IPS DF 6.9 (cell line): Measurements from ENCODE around the gene PGAM5.

Source experiments
- DNase-seq: peaks from one replicate; pipeline ENCODE4 v3.0.0-alpha.2; 2013; ENCODE audit warnings: low read depth, low spot score
- H3K27ac ChIP-seq: one replicate; pipeline ENCODE4 v1.5.1; 2013; ENCODE audit warnings: low read length, control low read depth
- H3K27me3 ChIP-seq: 2 replicates; pipeline ENCODE4 v1.6.1; 2013; ENCODE audit warnings: mild to moderate bottlenecking, low read length; ENCODE audit not compliant: control insufficient read depth, insufficient read depth
- H3K36me3 ChIP-seq: 2 replicates; pipeline ENCODE4 v1.6.1; 2013; ENCODE audit warnings: low read length; ENCODE audit not compliant: control insufficient read depth, insufficient read depth
- H3K4me1 ChIP-seq: 2 replicates; pipeline ENCODE4 v1.6.1; 2013; ENCODE audit warnings: low read length; ENCODE audit not compliant: control insufficient read depth, insufficient read depth
- H3K4me3 ChIP-seq: 2 replicates; pipeline ENCODE4 v1.5.1; 2013; ENCODE audit warnings: mild to moderate bottlenecking, low read length
- H3K9me3 ChIP-seq: 2 replicates; pipeline ENCODE4 v1.6.1; 2013; ENCODE audit warnings: low read length, inconsistent platforms; ENCODE audit not compliant: control insufficient read depth, insufficient read depth
- WGBS: extraction: QIAGEN DNeasy Blood & Tissue Kit; methylation state at CpG from one replicate; pipeline ENCODE4 v1.1.7; 2013; ENCODE audit warnings: mixed read lengths, missing lambda C conversion rate; ENCODE audit not compliant: insufficient read length, insufficient coverage; 5-methylcytosine and 5-hydroxymethylcytosine counted together

PGAM5 gene

GRCh38 chr12:132720606-132721345, 10.1 kb downstream of the PGAM5 start:
- no peaks in the 10 kb centered on the region for H3K9me3 ChIP-seq
- H3K36me3 ChIP-seq: peaks cover 50% of the 10 kb centered on the region
- no CpG with 5 or more reads among the region's 25 CpGs for WGBS

DNA sequence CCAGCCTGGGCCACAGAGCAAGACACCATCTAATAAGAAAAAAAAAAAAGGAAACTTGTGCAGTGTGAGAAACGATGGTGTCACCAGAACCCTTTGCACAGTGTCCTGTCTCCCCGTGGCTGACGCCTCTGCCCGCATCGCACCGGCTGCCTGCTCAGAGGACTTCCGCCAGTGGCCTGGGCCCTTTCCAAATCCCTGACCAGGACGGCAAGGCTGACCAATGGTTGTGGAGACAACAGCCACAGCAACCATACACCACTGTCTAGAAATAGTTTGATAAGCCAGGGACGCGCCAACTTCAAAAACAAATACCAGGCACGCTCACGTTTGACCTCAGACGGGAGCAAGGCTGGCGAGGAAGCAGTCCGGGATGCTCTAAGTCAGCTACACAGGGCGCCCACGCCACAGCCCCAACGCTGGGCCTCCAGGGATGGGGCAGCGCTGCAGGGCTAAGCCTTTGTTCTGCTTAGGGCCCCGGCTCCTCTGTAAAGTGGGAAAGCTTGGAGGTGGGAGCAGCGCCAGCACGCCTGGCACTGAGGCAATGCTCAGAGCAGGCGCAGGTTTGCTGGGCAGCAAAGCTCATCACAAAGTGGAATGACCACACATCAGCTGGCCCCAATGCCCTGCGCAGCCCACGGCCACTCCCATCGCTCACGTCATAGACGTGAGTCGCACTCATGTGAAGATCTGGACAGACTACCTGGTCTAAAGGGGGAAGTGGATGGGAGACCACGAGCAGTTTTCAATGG, 12.5 kb downstream of the PGAM5 start:
- Histone ChIP-seq H3K36me3 (peaks cover 58% of the 10 kb centered on the region), H3K27ac (no peak overlapping the region), H3K4me1 (no peaks in the 10 kb centered on the region), H3K4me3 (no peak overlapping the region), H3K9me3 (no peaks in the 10 kb centered on the region), H3K27me3 (no peaks in the 10 kb centered on the region)
- no peak for DNase-seq
- no CpG with 5 or more reads among the region's 30 CpGs for WGBS

More at GRCh38 chr12:132720606-132721345, 10.1 kb downstream of the PGAM5 start:
- DNase-seq: no peak
- Histone ChIP-seq H3K4me3 (no peak overlapping the region), H3K27ac (no peak overlapping the region), H3K27me3 (no peaks in the 10 kb centered on the region), H3K4me1 (no peaks in the 10 kb centered on the region)

DNA sequence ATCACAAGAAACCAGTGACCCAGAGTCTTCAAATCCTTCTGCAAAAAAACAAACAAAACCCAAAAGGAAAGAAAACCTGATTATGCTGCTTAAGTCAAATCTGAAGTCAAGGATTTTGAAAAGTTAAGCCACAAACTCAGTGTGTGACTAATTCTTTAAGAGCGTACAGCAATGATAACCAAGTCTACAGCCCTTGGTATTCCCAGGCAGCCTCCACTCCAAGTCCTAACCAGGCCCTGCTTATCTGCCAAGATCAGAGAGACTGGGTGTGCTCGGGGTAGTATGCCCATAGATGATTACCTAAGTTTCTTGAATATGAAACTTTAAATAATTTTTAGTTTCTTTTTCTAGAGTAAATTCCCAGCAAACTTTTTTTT, 13.1 kb downstream of the PGAM5 start:
- Histone ChIP-seq H3K9me3 (no peaks in the 10 kb centered on the region), H3K4me1 (no peaks in the 10 kb centered on the region), H3K4me3 (no peak overlapping the region), H3K36me3 (peaks cover 60% of the 10 kb centered on the region), H3K27me3 (no peaks in the 10 kb centered on the region), H3K27ac (no peak overlapping the region)
- no peak for DNase-seq
- no CpG with 5 or more reads among the region's 2 CpGs for WGBS

GRCh38 chr12:132724506-132725241, 14.0 kb downstream of the PGAM5 start:
- peaks cover 53% of the 10 kb centered on the region for H3K36me3 ChIP-seq
- DNase-seq: no peak
- H3K4me3 ChIP-seq: no peak overlapping the region
- no peaks in the 10 kb centered on the region for H3K9me3 ChIP-seq
- no peaks in the 10 kb centered on the region for H3K27me3 ChIP-seq
- WGBS: no CpG with 5 or more reads among the region's 30 CpGs
- H3K4me1 ChIP-seq: no peaks in the 10 kb centered on the region
- H3K27ac ChIP-seq: no peak overlapping the region

DNA sequence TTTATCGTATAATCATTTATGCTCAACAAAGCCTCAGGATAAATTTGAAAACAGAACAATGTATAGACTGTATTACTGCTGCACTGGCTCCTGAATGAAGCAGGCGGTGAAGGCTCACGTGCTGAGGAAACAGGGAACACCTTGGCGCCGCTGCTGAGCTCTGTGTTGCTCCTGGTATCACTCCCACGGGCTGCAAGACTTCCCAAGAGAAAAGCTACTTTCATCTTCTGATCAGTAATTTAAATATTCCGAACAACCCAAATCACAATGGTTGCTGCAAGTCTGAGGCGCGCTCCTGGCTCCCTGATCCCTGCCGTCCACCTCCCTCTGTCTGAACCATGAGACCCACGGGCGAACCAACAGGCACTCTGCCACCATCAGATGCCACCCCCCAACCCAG, 15.7 kb downstream of the PGAM5 start:
- peaks cover 54% of the 10 kb centered on the region for H3K36me3 ChIP-seq
- H3K9me3 ChIP-seq: no peaks in the 10 kb centered on the region
- no peak overlapping the region for H3K27ac ChIP-seq
- no peak for DNase-seq
- H3K4me1 ChIP-seq: no peaks in the 10 kb centered on the region
- no peaks in the 10 kb centered on the region for H3K27me3 ChIP-seq
- H3K4me3 ChIP-seq: no peak overlapping the region
- no CpG with 5 or more reads among the region's 12 CpGs for WGBS

GRCh38 chr12:132727091-132727794, 16.6 kb downstream of the PGAM5 start:
- Histone ChIP-seq H3K36me3 (peaks cover 62% of the 10 kb centered on the region), H3K4me3 (no peak overlapping the region)

DNA sequence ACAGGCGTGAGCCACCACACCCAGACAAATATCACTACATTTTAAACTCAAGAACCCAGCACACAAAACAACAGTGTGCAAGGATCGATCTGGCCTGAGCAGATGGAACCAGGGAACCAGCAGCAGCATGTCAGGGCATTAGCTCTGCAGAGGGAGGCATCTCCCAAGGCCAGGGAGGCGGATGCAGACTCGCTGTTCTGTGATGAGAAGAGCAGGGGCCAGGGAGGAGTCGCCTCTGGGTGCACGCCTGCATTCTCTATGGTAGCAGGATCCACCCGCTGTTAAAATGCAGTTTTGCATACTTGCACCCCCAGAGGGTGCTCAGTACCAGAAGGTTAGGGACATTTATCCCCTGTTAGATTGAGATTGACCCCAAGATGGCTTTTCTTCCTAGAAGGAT, 17.9 kb downstream of the PGAM5 start:
- no peak for DNase-seq
- WGBS: no CpG with 5 or more reads among the region's 7 CpGs
- no peaks in the 10 kb centered on the region for H3K27me3 ChIP-seq
- H3K9me3 ChIP-seq: no peaks in the 10 kb centered on the region
- H3K36me3 ChIP-seq: peaks cover 68% of the 10 kb centered on the region
- no peak overlapping the region for H3K4me3 ChIP-seq
- H3K4me1 ChIP-seq: no peaks in the 10 kb centered on the region
- H3K27ac ChIP-seq: no peak overlapping the region

More at GRCh38 chr12:132727091-132727794, 16.6 kb downstream of the PGAM5 start:
- Histone ChIP-seq H3K9me3 (no peaks in the 10 kb centered on the region), H3K27ac (no peak overlapping the region), H3K27me3 (no peaks in the 10 kb centered on the region), H3K4me1 (no peaks in the 10 kb centered on the region)
- no peak for DNase-seq
- WGBS: no CpG with 5 or more reads among the region's 37 CpGs

DNA sequence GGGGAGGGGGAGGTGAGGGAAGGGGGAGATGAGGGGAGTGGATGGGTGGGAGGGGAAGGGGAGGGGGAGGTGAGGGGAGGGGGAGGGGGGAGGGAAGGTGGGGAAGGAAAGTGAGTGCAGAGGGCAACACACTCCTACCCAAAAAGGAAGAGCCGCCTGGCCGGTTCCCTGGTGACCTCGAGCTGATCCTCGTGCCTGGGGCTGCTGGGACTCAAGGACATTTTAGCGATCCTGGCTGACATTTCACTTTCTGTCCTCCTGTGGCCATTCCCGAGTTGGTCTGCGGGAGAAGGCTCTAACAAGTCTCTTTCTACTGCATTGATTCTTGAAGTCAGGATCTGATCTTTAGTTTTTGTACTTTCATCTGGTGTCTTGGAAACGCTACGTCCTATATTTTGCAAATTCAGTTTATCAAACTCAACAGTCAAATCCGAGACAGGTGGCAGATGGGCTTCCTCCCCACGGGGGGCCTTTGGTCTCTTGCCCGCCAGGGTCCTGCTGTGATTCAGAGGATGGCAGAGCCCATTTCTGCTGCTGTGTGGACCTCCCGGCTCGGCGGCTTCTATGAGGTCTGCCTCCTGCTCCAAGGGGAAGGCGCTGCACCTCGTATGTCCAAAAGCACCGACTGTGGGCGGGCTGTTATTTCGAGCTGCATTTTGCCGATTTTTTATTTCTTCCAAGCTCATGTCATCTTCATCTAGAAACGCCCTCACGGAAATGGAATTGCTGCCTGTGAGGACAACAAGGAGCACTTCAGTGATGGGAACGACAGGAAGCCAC, 19.1 kb downstream of the PGAM5 start:
- H3K4me1 ChIP-seq: no peaks in the 10 kb centered on the region
- H3K27me3 ChIP-seq: no peaks in the 10 kb centered on the region
- no peaks in the 10 kb centered on the region for H3K9me3 ChIP-seq
- H3K27ac ChIP-seq: no peak overlapping the region
- no peak for DNase-seq
- no CpG with 5 or more reads among the region's 24 CpGs for WGBS
- H3K36me3 ChIP-seq: peaks cover 64% of the 10 kb centered on the region
- H3K4me3 ChIP-seq: no peak overlapping the region

DNA sequence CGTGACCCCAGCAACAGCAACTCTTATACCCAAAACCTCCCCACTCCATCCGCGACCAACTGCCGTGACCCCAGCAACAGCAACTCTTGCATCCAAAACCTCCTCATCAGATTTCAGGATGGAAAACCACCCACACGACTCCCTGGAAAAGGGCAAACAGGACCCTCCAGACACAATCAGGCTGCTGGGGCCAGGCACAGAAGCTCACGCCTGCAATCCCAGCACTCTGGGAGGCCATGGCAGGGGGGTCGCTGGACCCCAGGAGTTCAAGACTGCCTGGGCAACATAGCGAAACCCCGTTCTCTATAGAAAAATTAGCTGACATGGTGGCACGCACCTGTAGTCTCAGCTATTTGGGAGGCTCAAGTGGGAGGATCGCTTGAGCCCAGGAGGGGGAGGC, 19.7 kb downstream of the PGAM5 start:
- Histone ChIP-seq H3K27me3 (no peaks in the 10 kb centered on the region), H3K27ac (no peak overlapping the region), H3K4me3 (no peak overlapping the region), H3K4me1 (no peaks in the 10 kb centered on the region), H3K9me3 (no peaks in the 10 kb centered on the region), H3K36me3 (peaks cover 65% of the 10 kb centered on the region)
- no peak for DNase-seq
- WGBS: no CpG with 5 or more reads among the region's 11 CpGs
